HCT116 (cell line): ENCODE data around the gene CBLC. TPM values are rescaled to one million over a fixed set of nuclear protein-coding genes. Genes with fewer than 3 reads are reported as not detected.

Experiments
- ATAC-seq: fragments of 200-7000 bp; cut with Tn5 transposase; 2 replicates; pipeline ENCODE4 v1.9.1; 2020; ENCODE audit warnings: mild to moderate bottlenecking, moderate library complexity
- BruUV-seq: library from RNA; stranded (reverse); fragments of 400-500 nt; replicated peaks from 2 replicates; lab custom pipeline; 2021; lab: Mats Ljungman, UMichigan
- CTCF ChIA-PET: fragments of 300-600 bp; sonication (Branson Sonifier 250); formaldehyde crosslinking; loops from one replicate; lab custom pipeline; 2021; ENCODE audit warnings: antibody characterized with exemption; lab: Charles Lee
- POLR2A ChIA-PET: fragments of 300-600, 350-600 bp; sonication (Branson Sonifier 250); formaldehyde crosslinking; loops from one replicate; lab custom pipeline; 2021; ENCODE audit warnings: antibody characterized with exemption; lab: Charles Lee
- RAD21 ChIA-PET, 2 experiments: fragments of 300-600 bp; sonication (Branson Sonifier 250); formaldehyde crosslinking; loops; one replicate each; lab custom pipeline; 2023; ENCODE audit warnings: low total read pairs in 2 of 2; ENCODE audit not compliant: uncharacterized antibody in 2 of 2, unreplicated experiment in 2 of 2, low non-redundant PET in 1 of 2; lab: Charles Lee
- DNase-seq: peaks from one replicate; pipeline ENCODE4 v3.0.0-alpha.2; 2010; ENCODE audit warnings: low read depth, low spot score
- H2AFZ ChIP-seq: fragments of 200-600 bp; shearing (Covaris generic), sonication (generic); 2 replicates; pipeline ENCODE4 v1.6.1; 2017; ENCODE audit warnings: low read depth, mixed run types, mixed read lengths, antibody characterized with exemption, low read length; ENCODE audit not compliant: poor library complexity, severe bottlenecking
- H3K27ac ChIP-seq: 2 replicates; pipeline ENCODE4 v1.5.1; 2012; ENCODE audit warnings: low read depth, low read length
- H3K27me3 ChIP-seq: fragments of 200-600 bp; sonication (generic); 2 replicates; pipeline ENCODE4 v1.6.1; 2016; ENCODE audit warnings: mixed run types, low read length, mixed read lengths; ENCODE audit not compliant: insufficient read depth
- H3K36me3 ChIP-seq, 2 experiments: fragments of 200-500 bp in 1 of 2; fragments of 200-600 bp in 1 of 2; sonication (Bioruptor generic) in 1 of 2; sonication (generic) in 1 of 2; 2 replicates each; pipeline versions ENCODE4 v1.5.1 to v1.6.1; 2014 to 2016; ENCODE audit warnings: low read length in 2 of 2, inconsistent platforms in 1 of 2, mixed read lengths in 1 of 2, mixed run types in 1 of 2; ENCODE audit not compliant: insufficient read depth in 2 of 2, control insufficient read depth in 1 of 2
- H3K4me1 ChIP-seq, 2 experiments: fragments of 200-600 bp in 1 of 2; sonication (generic) in 1 of 2; 2 replicates each; pipeline versions ENCODE4 v1.5.1 to v1.6.1; 2012 to 2017; ENCODE audit warnings: low read length in 2 of 2, inconsistent platforms in 1 of 2, mild to moderate bottlenecking in 1 of 2, mixed read lengths in 1 of 2, mixed run types in 1 of 2, moderate library complexity in 1 of 2; ENCODE audit not compliant: insufficient read depth in 2 of 2, control insufficient read depth in 1 of 2
- H3K4me2 ChIP-seq: fragments of 200-600 bp; sonication (generic); 2 replicates; pipeline ENCODE4 v1.6.1; 2017; ENCODE audit warnings: mixed run types, low read length, mixed read lengths
- H3K4me3 ChIP-seq, 2 experiments: fragments of 200-600 bp in 1 of 2; sonication (generic) in 1 of 2; replicated peaks in 1 of 2; 2 replicates each; pipeline ENCODE4 v1.5.1; 2011 to 2016; ENCODE audit warnings: low read length in 2 of 2, control low read depth in 1 of 2, low read depth in 1 of 2, mild to moderate bottlenecking in 1 of 2, mixed read lengths in 1 of 2, mixed run types in 1 of 2
- H3K79me2 ChIP-seq: fragments of 200-600 bp; sonication (generic); 2 replicates; pipeline ENCODE4 v1.6.1; 2017; ENCODE audit warnings: mild to moderate bottlenecking, mixed run types, low read length, moderate library complexity, mixed read lengths; ENCODE audit not compliant: insufficient read depth
- H3K9ac ChIP-seq: fragments of 200-600 bp; sonication (generic); 2 replicates; pipeline ENCODE4 v1.6.1; 2016; ENCODE audit warnings: low read length, mixed read lengths
- H3K9me2 ChIP-seq: fragments of 200-600 bp; sonication (generic), shearing (Covaris generic); 2 replicates; pipeline ENCODE4 v1.6.1; 2017; ENCODE audit warnings: mixed run types, mild to moderate bottlenecking, moderate library complexity; ENCODE audit not compliant: insufficient read depth
- H3K9me3 ChIP-seq, 2 experiments: fragments of 200-500 bp in 1 of 2; fragments of 200-600 bp in 1 of 2; sonication (Bioruptor generic) in 1 of 2; sonication (generic) in 1 of 2; 2 replicates each; pipeline ENCODE4 v1.6.1; 2014 to 2017; ENCODE audit warnings: low read length in 2 of 2, mixed read lengths in 2 of 2, inconsistent platforms in 1 of 2, low read depth in 1 of 2, mild to moderate bottlenecking in 1 of 2, mixed run types in 1 of 2, moderate library complexity in 1 of 2; ENCODE audit not compliant: control insufficient read depth in 1 of 2, insufficient read depth in 1 of 2
- H4K20me1 ChIP-seq: fragments of 200-600 bp; sonication (generic), shearing (Covaris generic); 2 replicates; pipeline ENCODE4 v1.6.1; 2017; ENCODE audit warnings: mixed run types, mild to moderate bottlenecking, moderate library complexity; ENCODE audit not compliant: insufficient read depth
- EZH2phosphoT487 ChIP-seq: fragments of 200-600 bp; IDR thresholded peaks from 2 replicates; pipeline ENCODE4 v1.6.1; 2018; ENCODE audit warnings: antibody characterized with exemption, borderline replicate concordance
- FOSL1 ChIP-seq: IDR thresholded peaks from 2 replicates; pipeline ENCODE4 v1.6.1; 2012; ENCODE audit warnings: low read depth
- JUND ChIP-seq: IDR thresholded peaks from 2 replicates; pipeline ENCODE4 v1.6.1; 2012
- MAX ChIP-seq: IDR thresholded peaks from 2 replicates; pipeline ENCODE4 v1.6.1; 2012
- POLR2AphosphoS5 ChIP-seq: IDR thresholded peaks from 2 replicates; pipeline ENCODE4 v1.6.1; 2011; ENCODE audit warnings: mild to moderate bottlenecking, low read depth, low read length, moderate library complexity
- SP1 ChIP-seq: IDR thresholded peaks from 2 replicates; pipeline ENCODE4 v1.6.1; 2012; ENCODE audit warnings: low read depth
- YY1 ChIP-seq: IDR thresholded peaks from 2 replicates; pipeline ENCODE4 v1.6.1; 2011; ENCODE audit warnings: low read length, low read depth, moderate library complexity, mild to moderate bottlenecking; ENCODE audit not compliant: insufficient replicate concordance; ENCODE audit errors: extremely low read depth
- intact Hi-C: fragments of 100-400 bp; cut with micrococcal nuclease; formaldehyde crosslinking; loops from 2 replicates; pipeline ENCODE4 v1.10.0; 2022
- total RNA-seq: library from RNA; stranded (reverse); gene quantifications from one replicate; pipeline ENCODE4 v1.2.1, GENCODE V29; 2021; ENCODE audit not compliant: unreplicated experiment

The CBLC gene
- total RNA-seq, 1 experiment from 2014 or later: 54.3 TPM

- POLR2A ChIA-PET: interaction anchor here (1.0 kb wide), 1 partner anchor 9 kb away, joined by 3 read pairs; no protein-coding TSS in a partner anchor
- peak overlapping the region; percentile 60; the same call in 1 of the 2 replicates for H3K4me2 ChIP-seq
These were observed 43.3 kb upstream of the CBLC start for GRCh38 chr19:44734357-44734756.

DNA sequence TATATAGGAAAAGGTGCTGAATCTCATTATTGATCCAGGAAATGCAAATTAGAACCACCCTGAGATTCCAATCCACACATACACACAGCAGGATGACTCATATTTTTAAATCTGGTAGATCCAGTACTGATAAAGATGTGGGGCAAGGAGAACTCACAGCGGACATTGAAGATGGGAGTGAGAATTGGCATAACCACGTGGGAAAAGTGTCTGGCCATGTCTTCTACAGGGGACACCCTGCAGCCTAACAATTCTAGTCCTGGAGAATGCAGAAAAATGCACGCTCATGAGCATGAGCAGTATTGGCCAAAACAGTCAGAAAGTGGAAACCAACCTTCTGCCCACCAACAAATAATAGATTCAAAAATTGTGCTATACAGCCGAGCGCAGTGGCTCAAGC lies 42.7 kb upstream of the CBLC start:
- ChIA-PET POLR2A (interaction anchor here (1.0 to 1.2 kb wide), 2 partner anchors 14 to 147 kb away, joined by 3 to 5 read pairs; no protein-coding TSS in a partner anchor), RAD21 (interaction anchor here (0.7 kb wide), 3 partner anchors 9 to 109 kb away, joined by 4 to 10 read pairs (median 6); no protein-coding TSS in a partner anchor), CTCF (interaction anchor here (1.2 to 2.0 kb wide), 2 partner anchors 11 to 36 kb away, joined by 5 to 8 read pairs; no protein-coding TSS in a partner anchor)
- no peaks in the 10 kb centered on the region for H3K9me2 ChIP-seq
- H4K20me1 ChIP-seq: no peaks in the 10 kb centered on the region
- H3K27me3 ChIP-seq: no peaks in the 10 kb centered on the region
- peaks cover 43 to 55% of the 10 kb centered on the region in 2 experiments for H3K4me1 ChIP-seq
- BruUV-seq: no TSS peak
- H3K36me3 ChIP-seq: no peaks in the 10 kb centered on the region
- peak; percentile 65 for ATAC-seq
- H3K9me3 ChIP-seq: no peaks in the 10 kb centered on the region
- H3K4me2 ChIP-seq: peak overlapping the region; percentile 60
- no peak overlapping the region for H3K27ac ChIP-seq
- no peak for DNase-seq
- H2AFZ ChIP-seq: peak overlapping the region; percentile 13
- no peak overlapping the region for H3K4me3 ChIP-seq
- no peaks in the 10 kb centered on the region for H3K79me2 ChIP-seq
- TF ChIP-seq FOSL1: no peak; the same call in 1 of the 2 replicates
- peak; percentile 60 for TF ChIP-seq MAX
- TF ChIP-seq SP1: peak; percentile 57; the same call in 1 of the 2 replicates
- no peak; the same call in 1 of the 2 replicates for TF ChIP-seq JUND
- TF ChIP-seq POLR2AphosphoS5: peak; percentile 44; the same call in 1 of the 2 replicates
- no peak overlapping the region for H3K9ac ChIP-seq
- intact Hi-C loops: no loop called here

More at GRCh38 chr19:44734357-44734756, 43.3 kb upstream of the CBLC start:
- H4K20me1 ChIP-seq: no peaks in the 10 kb centered on the region
- no peak for ATAC-seq
- intact Hi-C loops: no loop called here
- CTCF ChIA-PET: no interaction called here
- H3K27me3 ChIP-seq: no peaks in the 10 kb centered on the region
- DNase-seq: no peak
- TF ChIP-seq EZH2phosphoT487 (no peak), YY1 (no peak), POLR2AphosphoS5 (no peak)
- RAD21 ChIA-PET: interaction anchor here (0.7 kb wide), 3 partner anchors 9 to 110 kb away, joined by 4 to 10 read pairs (median 6); no protein-coding TSS in a partner anchor
- H3K9me2 ChIP-seq: no peaks in the 10 kb centered on the region
- peaks cover 39 to 50% of the 10 kb centered on the region in 2 experiments for H3K4me1 ChIP-seq
- no peak overlapping the region for H3K27ac ChIP-seq
- H3K9ac ChIP-seq: no peak overlapping the region
- H3K4me3 ChIP-seq: no peak overlapping the region
- H2AFZ ChIP-seq: no peak overlapping the region
- no peaks in the 10 kb centered on the region for H3K79me2 ChIP-seq
- no peaks in the 10 kb centered on the region for H3K9me3 ChIP-seq
- BruUV-seq: no TSS peak
- H3K36me3 ChIP-seq: no peaks in the 10 kb centered on the region
